Neural progenitor cell (in vitro differentiated cells): ENCODE measurements around the gene EGFR.

Experiments used
- EZH2 ChIP-seq: fragments of 200-600 bp; sonication (generic); IDR thresholded peaks from 2 replicates; pipeline ENCODE4 v1.6.1; 2017; ENCODE audit warnings: antibody characterized with exemption, mild to moderate bottlenecking, moderate library complexity
- EZH2phosphoT487 ChIP-seq: fragments of 200-600 bp; sonication (generic); IDR thresholded peaks from 2 replicates; pipeline ENCODE4 v1.6.1; 2017; ENCODE audit warnings: antibody characterized with exemption
- TF ChIP-seq, protein P1 (sequence below): fragments of 200-600 bp; sonication (generic); IDR thresholded peaks from 2 replicates; pipeline ENCODE4 v1.5.1; 2017; ENCODE audit warnings: antibody characterized with exemption, mild to moderate bottlenecking

- TF ChIP-seq, protein P1, sequence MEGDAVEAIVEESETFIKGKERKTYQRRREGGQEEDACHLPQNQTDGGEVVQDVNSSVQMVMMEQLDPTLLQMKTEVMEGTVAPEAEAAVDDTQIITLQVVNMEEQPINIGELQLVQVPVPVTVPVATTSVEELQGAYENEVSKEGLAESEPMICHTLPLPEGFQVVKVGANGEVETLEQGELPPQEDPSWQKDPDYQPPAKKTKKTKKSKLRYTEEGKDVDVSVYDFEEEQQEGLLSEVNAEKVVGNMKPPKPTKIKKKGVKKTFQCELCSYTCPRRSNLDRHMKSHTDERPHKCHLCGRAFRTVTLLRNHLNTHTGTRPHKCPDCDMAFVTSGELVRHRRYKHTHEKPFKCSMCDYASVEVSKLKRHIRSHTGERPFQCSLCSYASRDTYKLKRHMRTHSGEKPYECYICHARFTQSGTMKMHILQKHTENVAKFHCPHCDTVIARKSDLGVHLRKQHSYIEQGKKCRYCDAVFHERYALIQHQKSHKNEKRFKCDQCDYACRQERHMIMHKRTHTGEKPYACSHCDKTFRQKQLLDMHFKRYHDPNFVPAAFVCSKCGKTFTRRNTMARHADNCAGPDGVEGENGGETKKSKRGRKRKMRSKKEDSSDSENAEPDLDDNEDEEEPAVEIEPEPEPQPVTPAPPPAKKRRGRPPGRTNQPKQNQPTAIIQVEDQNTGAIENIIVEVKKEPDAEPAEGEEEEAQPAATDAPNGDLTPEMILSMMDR, result no peak
- TF ChIP-seq EZH2 (no peak), EZH2phosphoT487 (no peak)
Measured at GRCh38 chr7:55065079-55065478, 46.3 kb downstream of the EGFR start.
